Tibial artery (tissue), 4 donors: ENCODE data around the gene NTPCR.
"Not testable (repeated sequence)": the region's sequence is repeated elsewhere in the genome, so short reads cannot be mapped to it uniquely, and the experiment has no call there.

Experiments used
- DNase-seq, 2 donors: peaks; one replicate each; pipeline ENCODE4 v3.0.0-alpha.2; 2019
- H3K27ac ChIP-seq, 2 donors: fragments of 200-600 bp; sonication (generic) in 1 of 2; 1 replicate in 1 of 2; 2 replicates in 1 of 2; pipeline ENCODE4 v1.5.1; 2018 to 2019; ENCODE audit warnings: mild to moderate bottlenecking in 1 of 2
- H3K27me3 ChIP-seq, 2 donors: fragments of 200-600 bp; sonication (generic) in 1 of 2; one replicate each; pipeline versions ENCODE4 v1.5.1 to v1.6.0; 2016 to 2019
- H3K36me3 ChIP-seq, 3 donors: fragments of 200-600 bp; sonication (generic) in 2 of 3; one replicate each; pipeline ENCODE4 v1.5.1; 2016 to 2019; ENCODE audit warnings: mild to moderate bottlenecking in 2 of 3
- H3K4me1 ChIP-seq, 4 donors: fragments of 200-600 bp; sonication (generic) in 2 of 4; 1 replicate in 3 of 4; 2 replicates in 1 of 4; pipeline ENCODE4 v1.5.1; 2016 to 2019
- H3K4me3 ChIP-seq, 2 donors: fragments of 200-600 bp; sonication (generic) in 1 of 2; 1 replicate in 1 of 2; 2 replicates in 1 of 2; pipeline ENCODE4 v1.5.1; 2018 to 2019; ENCODE audit warnings: mild to moderate bottlenecking in 2 of 2
- H3K9me3 ChIP-seq, 3 donors: fragments of 200-600 bp; sonication (generic) in 1 of 3; one replicate each; pipeline ENCODE4 v1.5.1; 2016 to 2019
- CTCF ChIP-seq, 2 experiments: fragments of 200-600 bp in 1 of 2; fragments of 450-650 bp in 1 of 2; IDR thresholded peaks; one replicate each; pipeline ENCODE4 v1.5.1; 2017 to 2019; ENCODE audit warnings: antibody characterized with exemption in 2 of 2, mild to moderate bottlenecking in 1 of 2, moderate library complexity in 1 of 2
- intact Hi-C: fragments of 100-400 bp; cut with DNase I; formaldehyde crosslinking; loops from one replicate; pipeline ENCODE4 v1.15.0; 2023; ENCODE audit warnings: low total_unique reads

The NTPCR gene

GRCh38 chr1:232995189-232995588, 44.8 kb downstream of the NTPCR start:
- H3K36me3 ChIP-seq, result peaks cover 0 to 88% (median 17%) of the 10 kb centered on the region in 3 donors
- H3K27me3 ChIP-seq, result no peaks in the 10 kb centered on the region
- H3K4me3 ChIP-seq, result no peak overlapping the region
- H3K4me1 ChIP-seq, result no peaks in the 10 kb centered on the region
- DNase-seq, result no peak
- H3K27ac ChIP-seq, result no peak overlapping the region
- no peak for TF ChIP-seq CTCF (IDR thresholded peaks at IDR 0.05)
- intact Hi-C loops, result no loop called here
- no peaks in the 10 kb centered on the region for H3K9me3 ChIP-seq

- Histone ChIP-seq H3K27ac (no peak overlapping the region), H3K9me3 (no peaks in the 10 kb centered on the region), H3K36me3 (peaks cover 0 to 84% (median 17%) of the 10 kb centered on the region in 3 donors), H3K27me3 (no peaks in the 10 kb centered on the region), H3K4me1 (no peaks in the 10 kb centered on the region), H3K4me3 (no peak overlapping the region)
- no peak for DNase-seq
- no peak for TF ChIP-seq CTCF (IDR thresholded peaks at IDR 0.05)
- intact Hi-C loops, result no loop called here
Observed at GRCh38 chr1:232996143-232996542, 45.7 kb downstream of the NTPCR start.

DNA sequence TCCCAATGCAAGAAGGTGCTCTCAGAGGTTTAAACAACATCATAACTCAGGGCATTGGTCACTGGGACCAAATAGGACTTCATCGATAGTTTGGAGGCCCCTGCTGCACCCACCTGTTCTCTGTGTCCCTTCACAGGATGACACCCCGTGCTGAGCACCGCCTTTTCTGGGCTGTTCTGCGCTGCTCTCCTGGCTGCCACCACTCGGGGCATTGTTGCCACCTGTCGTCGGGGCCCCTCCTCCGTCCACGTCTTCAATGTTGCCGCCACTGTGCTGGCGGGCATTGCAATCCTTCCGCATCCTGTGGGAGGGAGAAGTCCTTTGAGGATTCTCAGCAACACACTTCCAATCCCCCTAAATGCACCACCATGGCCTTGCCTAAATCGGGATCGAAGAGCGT, 47.7 kb downstream of the NTPCR start:
- no peak overlapping the region for H3K27ac ChIP-seq
- intact Hi-C loops, result no loop called here
- no peak for DNase-seq

DNA sequence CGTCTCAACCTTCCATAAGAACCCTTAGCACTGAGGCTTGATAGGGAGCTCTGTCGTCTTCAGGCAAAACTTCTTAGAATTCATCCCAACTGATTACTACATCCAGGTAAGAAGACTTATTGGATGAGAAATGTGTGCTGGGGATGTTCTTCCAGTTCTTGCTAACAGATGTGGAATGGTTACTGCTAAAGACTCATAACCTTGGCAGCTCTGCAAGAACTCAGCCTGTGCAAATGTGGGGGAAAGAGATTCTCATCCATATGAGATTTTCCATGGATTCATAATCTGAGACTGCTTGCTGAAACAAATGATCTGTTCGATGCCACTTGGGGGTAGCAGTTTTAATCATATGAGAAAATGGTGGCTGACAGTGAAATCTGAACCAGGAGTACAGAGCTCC, 48.2 kb downstream of the NTPCR start:
- intact Hi-C loops, result no loop called here
- Histone ChIP-seq H3K4me3 (no peak overlapping the region), H3K27me3 (no peaks in the 10 kb centered on the region), H3K9me3 (no peaks in the 10 kb centered on the region), H3K36me3 (peaks cover 0 to 60% (median 17%) of the 10 kb centered on the region in 3 donors), H3K4me1 (no peaks in the 10 kb centered on the region), H3K27ac (no peak overlapping the region)
- DNase-seq, result no peak
- no peak for TF ChIP-seq CTCF (IDR thresholded peaks at IDR 0.05)

More for the DNA sequence above, 47.7 kb downstream of the NTPCR start:
- Histone ChIP-seq H3K27me3 (no peaks in the 10 kb centered on the region), H3K4me1 (no peaks in the 10 kb centered on the region), H3K36me3 (peaks cover 0 to 65% (median 17%) of the 10 kb centered on the region in 3 donors), H3K4me3 (no peak overlapping the region), H3K9me3 (no peaks in the 10 kb centered on the region)
- TF ChIP-seq CTCF (IDR thresholded peaks at IDR 0.05), result no peak

GRCh38 chr1:232999956-233000625, 49.7 kb downstream of the NTPCR start:
- Histone ChIP-seq H3K36me3 (peaks cover 0 to 46% (median 14%) of the 10 kb centered on the region in 3 donors), H3K9me3 (no peaks in the 10 kb centered on the region), H3K4me1 (no peaks in the 10 kb centered on the region), H3K27ac (no peak overlapping the region), H3K4me3 (no peak overlapping the region), H3K27me3 (no peaks in the 10 kb centered on the region)
- no peak for DNase-seq
- TF ChIP-seq CTCF (IDR thresholded peaks at IDR 0.05), result no peak
- intact Hi-C loops, result no loop called here

GRCh38 chr1:233003638-233004037, 53.2 kb downstream of the NTPCR start:
- H3K4me3 ChIP-seq, DNase-seq: not testable (repeated sequence)

More at GRCh38 chr1:233003638-233004037, 53.2 kb downstream of the NTPCR start:
- intact Hi-C loops, H3K4me1 ChIP-seq, H3K9me3 ChIP-seq, H3K27ac ChIP-seq, H3K27me3 ChIP-seq: not testable (repeated sequence)
- peaks cover 0 to 18% (median 8%) of the 10 kb centered on the region in 3 donors for H3K36me3 ChIP-seq
